Thyroid gland (tissue), 4 donors: ENCODE data around the gene TBP. TPM values are rescaled to one million over a fixed set of nuclear protein-coding genes. Genes with fewer than 3 reads are reported as not detected.

ENCODE experiments used
- DNase-seq, 2 donors: peaks; one replicate each; pipeline ENCODE4 v3.0.0-alpha.2; 2019
- H3K27ac ChIP-seq, 3 donors: fragments of 200-600 bp; sonication (generic); 1 replicate in 2 of 3; 2 replicates in 1 of 3; pipeline ENCODE4 v1.5.1; 2016 to 2019; ENCODE audit warnings: mild to moderate bottlenecking in 1 of 3, moderate library complexity in 1 of 3
- H3K27me3 ChIP-seq: fragments of 200-600 bp; sonication (generic); one replicate; pipeline ENCODE4 v1.5.1; 2019
- H3K36me3 ChIP-seq, 2 donors: fragments of 200-600 bp; sonication (generic); one replicate each; pipeline ENCODE4 v1.5.1; 2016 to 2019
- H3K4me1 ChIP-seq, 2 donors: fragments of 200-600 bp; sonication (generic); one replicate each; pipeline ENCODE4 v1.5.1; 2017 to 2019
- H3K4me3 ChIP-seq, 3 donors: fragments of 200-600 bp; sonication (generic); replicated peaks in 1 of 3; 1 replicate in 2 of 3; 2 replicates in 1 of 3; pipeline ENCODE4 v1.5.1; 2016; ENCODE audit warnings: mild to moderate bottlenecking in 1 of 3
- H3K9me3 ChIP-seq: fragments of 200-600 bp; sonication (generic); one replicate; pipeline ENCODE4 v1.5.1; 2017
- CTCF ChIP-seq, 6 experiments: fragments of 200-600 bp in 3 of 6; fragments of 450-650 bp in 3 of 6; sonication (generic) in 3 of 6; IDR thresholded peaks; one replicate each; pipeline ENCODE4 v1.5.1; 2016 to 2019; ENCODE audit warnings: antibody characterized with exemption in 6 of 6, mild to moderate bottlenecking in 2 of 6, inconsistent platforms in 1 of 6, moderate library complexity in 1 of 6
- POLR2A ChIP-seq, 2 donors: fragments of 450-650 bp; IDR thresholded peaks; one replicate each; pipeline ENCODE4 v1.6.1; 2017; ENCODE audit warnings: antibody characterized with exemption in 2 of 2, mild to moderate bottlenecking in 2 of 2, moderate library complexity in 1 of 2
- WGBS, 2 donors: methylation state at CpG; one replicate each; pipeline ENCODE4 v1.1.5; 2017; 5-methylcytosine and 5-hydroxymethylcytosine counted together
- intact Hi-C: fragments of 100-400 bp; cut with DNase I; formaldehyde crosslinking; loops from one replicate; pipeline ENCODE4 v1.15.1; 2023
- total RNA-seq, 4 donors: library from RNA; depleted of rRNA; stranded (reverse); fragments of >200 nt; gene quantifications; one replicate each; pipeline ENCODE4 v1.2.3, GENCODE V29; 2016

Gene TBP
- total RNA-seq, 4 donors from 2014 or later: 16.4 to 23.0 (median 19.1) TPM

GRCh38 chr6:170509723-170510018 lies 44.5 kb upstream of the TBP start:
- no peak for TF ChIP-seq POLR2A (IDR thresholded peaks at IDR 0.05)
- no peak for TF ChIP-seq CTCF (IDR thresholded peaks at IDR 0.05)
- no peak overlapping the region for H3K27ac ChIP-seq
- no peaks in the 10 kb centered on the region for H3K4me1 ChIP-seq
- no peaks in the 10 kb centered on the region for H3K27me3 ChIP-seq
- no peak for DNase-seq
- no peak overlapping the region for H3K4me3 ChIP-seq
- intact Hi-C loops: no loop called here
- H3K36me3 ChIP-seq: no peaks in the 10 kb centered on the region
- no peaks in the 10 kb centered on the region for H3K9me3 ChIP-seq
- WGBS, 2 donors: 90 to 93% methylated on average over 3 of the region's 3 CpGs

GRCh38 chr6:170510631-170511030 lies 43.5 kb upstream of the TBP start:
- no peak for TF ChIP-seq POLR2A (IDR thresholded peaks at IDR 0.05)
- no peak for TF ChIP-seq CTCF (IDR thresholded peaks at IDR 0.05)
- no peaks in the 10 kb centered on the region for H3K9me3 ChIP-seq
- no peak for DNase-seq
- H3K4me3 ChIP-seq: no peak overlapping the region
- no peaks in the 10 kb centered on the region for H3K27me3 ChIP-seq
- intact Hi-C loops: no loop called here
- H3K4me1 ChIP-seq: no peaks in the 10 kb centered on the region
- H3K36me3 ChIP-seq: no peaks in the 10 kb centered on the region
- WGBS, 2 donors: 92 to 95% methylated on average over 20 of the region's 20 CpGs
- H3K27ac ChIP-seq: no peak overlapping the region

GRCh38 chr6:170512249-170512648 lies 41.9 kb upstream of the TBP start:
- no peaks in the 10 kb centered on the region for H3K27me3 ChIP-seq
- H3K9me3 ChIP-seq: no peaks in the 10 kb centered on the region
- H3K4me1 ChIP-seq: no peaks in the 10 kb centered on the region
- H3K4me3 ChIP-seq: no peak overlapping the region
- intact Hi-C loops: no loop called here
- no peak for DNase-seq
- TF ChIP-seq CTCF (IDR thresholded peaks at IDR 0.05): no peak
- no peak for TF ChIP-seq POLR2A (IDR thresholded peaks at IDR 0.05)
- WGBS, 2 donors: 80 to 90% methylated on average over 4 of the region's 4 CpGs
- no peak overlapping the region for H3K27ac ChIP-seq
- H3K36me3 ChIP-seq: no peaks in the 10 kb centered on the region

GRCh38 chr6:170514908-170515307 lies 39.3 kb upstream of the TBP start:
- no peak overlapping the region for H3K27ac ChIP-seq
- H3K9me3 ChIP-seq: no peaks in the 10 kb centered on the region
- intact Hi-C loops: no loop called here
- TF ChIP-seq POLR2A (IDR thresholded peaks at IDR 0.05) (no peak), CTCF (IDR thresholded peaks at IDR 0.05) (no peak)
- DNase-seq: no peak
- 96 to 100% methylated on average over 1 of the region's 1 CpG for WGBS, 2 donors
- no peak overlapping the region for H3K4me3 ChIP-seq
- H3K4me1 ChIP-seq: no peaks in the 10 kb centered on the region
- no peaks in the 10 kb centered on the region for H3K36me3 ChIP-seq
- no peaks in the 10 kb centered on the region for H3K27me3 ChIP-seq

- Histone ChIP-seq H3K27ac (no peak overlapping the region), H3K9me3 (no peaks in the 10 kb centered on the region), H3K36me3 (no peaks in the 10 kb centered on the region), H3K4me3 (no peak overlapping the region), H3K27me3 (no peaks in the 10 kb centered on the region), H3K4me1 (no peaks in the 10 kb centered on the region)
- peak; percentile 53 to 54 for DNase-seq
- intact Hi-C loops: no loop called here
- WGBS, 2 donors: 0 to 5% methylated on average over 4 of the region's 4 CpGs
- TF ChIP-seq CTCF (IDR thresholded peaks at IDR 0.05) (peak in 5 of 6 experiments; percentile 37 to 84 (median 77)), POLR2A (IDR thresholded peaks at IDR 0.05) (no peak)
These were observed 37.2 kb upstream of the TBP start for GRCh38 chr6:170516783-170517616.
